Stimulated activated CD8-positive, alpha-beta memory T cell treated with anti-CD3 and anti-CD28 coated beads, Interleukin-7, amount 100 ng/mL, for 48 hours (primary cell): ENCODE results near the gene COX7A2.

ENCODE experiments used
- DNase-seq, 2 donors: peaks; one replicate each; pipeline ENCODE4 v3.0.0-alpha.2; 2020; ENCODE audit warnings: low read depth in 1 of 2; ENCODE audit errors: extremely low read depth in 1 of 2

Gene COX7A2

DNA sequence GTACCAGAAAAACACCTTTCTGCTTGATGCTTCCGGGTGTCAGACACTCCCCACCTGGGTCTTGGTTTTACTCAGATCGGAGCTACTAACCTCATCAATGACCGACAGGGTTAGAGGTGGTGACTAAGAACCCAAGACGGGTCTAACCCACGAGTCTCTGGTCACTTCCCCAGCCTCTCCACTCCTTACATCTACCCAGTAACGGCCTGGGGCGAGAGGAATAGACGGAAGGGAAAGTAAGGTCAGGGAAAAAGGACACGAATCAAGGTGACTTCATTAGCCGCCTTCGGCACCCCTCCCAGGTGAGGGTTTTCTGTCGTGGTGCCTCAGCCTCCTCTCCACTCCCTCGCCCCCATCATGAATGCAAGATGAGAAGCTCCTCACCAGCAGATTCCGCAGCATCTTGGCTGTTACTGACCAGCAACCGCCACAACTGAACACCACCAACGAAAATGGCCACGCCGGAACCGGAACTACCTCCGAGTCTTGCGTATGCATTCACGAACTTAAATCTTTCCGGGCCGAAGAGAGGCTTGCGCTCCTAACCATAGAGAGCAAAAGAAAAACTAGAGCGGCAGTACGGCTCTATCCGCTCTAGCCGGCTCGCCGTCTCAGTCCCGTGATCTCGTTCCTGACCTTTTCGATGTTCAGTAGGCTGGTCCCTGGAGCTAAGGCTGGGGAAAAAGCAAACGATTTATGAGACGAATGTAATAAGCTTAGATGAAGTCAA, at the start of gene COX7A2:
TSS of gene COX7A2 (minus strand) at position 469 of the 730 bp plus-strand sequence. CDS start at position 402, 67 bp downstream.
- peak; percentile 53 to 82 for DNase-seq

GRCh38 chr6:75292555-75292954, 49.0 kb upstream of the COX7A2 start:
- no peak for DNase-seq

- no peak for DNase-seq
Observed at GRCh38 chr6:75291744-75292143, 48.1 kb upstream of the COX7A2 start.

DNA sequence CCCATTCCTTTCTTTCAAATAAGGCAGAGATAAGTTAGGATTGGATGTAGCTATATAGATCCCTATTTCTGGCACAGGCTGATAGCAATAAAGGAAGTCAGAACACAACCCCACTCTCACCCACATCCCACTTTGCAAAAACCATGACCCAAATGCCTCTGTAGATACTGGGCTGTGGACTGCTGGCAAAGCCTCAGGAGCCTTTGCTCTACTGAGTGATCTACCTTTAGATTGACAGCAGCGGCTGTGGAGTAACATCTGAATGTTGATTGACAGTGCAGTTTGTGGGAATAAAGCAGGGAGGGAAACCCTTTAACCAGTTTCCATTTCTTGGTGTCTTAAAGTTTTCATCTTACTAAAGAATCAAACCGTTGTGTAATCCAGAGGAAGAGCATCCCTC, 47.7 kb upstream of the COX7A2 start:
- DNase-seq, result no peak

DNA sequence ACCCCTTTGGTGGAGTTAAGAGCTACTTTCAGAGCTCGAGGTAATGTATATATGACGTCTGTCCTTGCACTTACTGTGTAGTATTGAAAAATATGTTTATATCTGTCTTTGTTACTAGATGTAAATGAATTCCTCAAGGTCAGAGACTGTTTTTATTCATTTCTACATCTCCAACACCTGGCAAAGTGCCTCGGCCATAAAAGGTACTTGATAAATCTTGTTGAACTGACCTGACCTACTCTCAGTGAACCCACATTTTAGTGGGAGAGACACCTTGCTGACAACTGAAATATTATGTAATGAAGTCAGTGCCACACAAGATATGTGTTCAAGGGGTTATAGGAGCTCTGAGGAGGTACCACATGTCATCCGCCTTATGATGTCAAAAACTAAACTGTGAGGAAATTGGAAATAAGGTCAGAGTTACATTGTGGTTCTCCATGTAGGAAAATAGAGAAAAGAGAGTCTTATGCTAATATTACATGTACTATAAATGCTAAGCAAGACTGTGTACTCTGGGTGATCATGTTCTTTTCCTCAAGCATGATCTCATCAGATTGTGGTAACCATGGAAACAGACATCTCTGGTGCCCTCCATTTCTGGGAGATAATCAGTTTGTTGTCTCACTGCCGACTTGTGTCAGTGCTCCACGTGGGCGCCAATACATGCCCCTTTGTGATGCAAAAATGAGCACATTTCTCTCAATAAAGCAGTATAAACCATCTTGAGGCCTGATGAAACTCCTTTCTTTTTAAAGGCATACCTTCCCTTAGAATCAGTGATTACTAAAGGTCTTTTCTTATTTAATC, 46.7 kb upstream of the COX7A2 start:
- no peak for DNase-seq

DNA sequence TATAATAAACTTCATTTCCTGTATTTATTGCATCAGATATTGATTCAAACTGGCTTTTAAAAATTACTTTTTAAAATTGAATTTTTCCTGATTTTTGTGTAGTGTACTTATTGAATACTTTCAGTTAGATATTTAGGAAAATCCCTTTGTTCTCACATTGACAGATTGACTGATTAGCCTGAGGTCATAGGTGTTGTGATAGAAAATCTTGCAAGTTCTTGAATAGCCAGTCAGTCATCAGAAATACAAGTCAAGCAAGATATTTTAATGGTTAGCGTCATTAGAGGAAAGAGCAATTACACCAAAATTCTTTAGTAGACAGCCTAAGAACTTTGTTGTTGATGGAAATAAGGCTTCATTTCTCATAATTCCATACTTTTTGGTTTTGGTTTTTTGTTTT, 44.4 kb upstream of the COX7A2 start:
- DNase-seq, result no peak

- no peak for DNase-seq
Observed at GRCh38 chr6:75287424-75287823, 43.8 kb upstream of the COX7A2 start.

GRCh38 chr6:75286955-75287354, 43.4 kb upstream of the COX7A2 start:
- no peak for DNase-seq

- DNase-seq, result no peak
Observed at GRCh38 chr6:75285283-75285639, 41.7 kb upstream of the COX7A2 start.

GRCh38 chr6:75284632-75285282, 41.2 kb upstream of the COX7A2 start, which contains the start of gene TMEM30A:
TSS of gene TMEM30A (minus strand) at chr6:75284792. CDS start at chr6:75284638, 154 bp downstream.
- peak; percentile 88 to 96 for DNase-seq

DNA sequence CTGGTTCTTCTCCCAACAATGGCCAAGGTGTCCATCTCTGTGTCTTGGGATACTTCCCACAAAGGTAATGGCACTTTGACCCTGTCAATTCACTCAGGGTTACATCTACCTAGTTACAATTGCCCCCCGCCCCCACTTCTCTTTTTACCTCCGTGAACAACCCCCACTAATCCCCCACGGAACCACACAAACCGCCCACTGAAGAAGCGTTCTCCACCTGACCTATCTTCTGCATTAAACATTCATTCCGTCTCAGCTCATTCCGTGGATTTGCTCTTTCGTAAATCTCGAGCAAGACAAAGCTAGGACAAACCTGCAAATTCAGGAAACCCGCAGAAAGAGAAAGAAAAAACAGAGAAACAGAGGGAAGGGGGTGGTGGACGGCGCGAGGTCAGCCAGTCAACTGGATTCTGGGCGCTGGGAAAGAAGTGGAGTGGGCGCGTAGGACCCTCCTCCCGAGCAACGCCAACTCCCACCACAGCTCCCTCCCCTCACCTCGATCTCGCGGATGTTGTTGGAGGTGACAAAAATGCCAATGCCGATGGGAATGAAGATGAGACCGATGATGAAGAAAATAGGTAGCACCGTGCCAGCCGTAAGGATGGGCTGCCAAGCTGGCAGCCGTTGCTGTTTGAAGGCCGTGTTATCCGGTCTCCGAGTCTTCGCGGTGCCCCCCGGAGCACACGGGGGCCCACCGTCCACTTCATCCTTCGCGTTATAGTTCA, 40.5 kb upstream of the COX7A2 start:
- DNase-seq, result no peak

DNA sequence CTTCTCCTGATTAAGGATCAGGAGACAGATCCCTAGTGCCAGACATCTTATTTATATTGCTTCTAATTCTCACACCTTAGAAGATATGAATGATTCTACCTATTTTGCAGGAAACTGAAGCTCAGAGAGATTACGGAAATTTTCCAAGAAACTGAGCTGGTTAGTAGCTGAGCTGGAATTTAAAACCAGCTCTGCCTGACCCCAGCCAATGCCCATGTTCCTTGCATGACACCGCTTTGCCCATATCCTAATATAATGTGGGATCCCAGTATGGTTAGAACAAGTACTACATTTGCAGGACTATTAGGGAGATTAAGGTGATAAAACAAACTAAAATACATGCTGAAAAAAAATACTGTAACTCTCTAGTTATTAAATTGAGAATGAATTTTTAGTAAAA, 39.1 kb upstream of the COX7A2 start:
- DNase-seq, result no peak

- DNase-seq, result no peak
Observed at GRCh38 chr6:75281653-75282052, 38.1 kb upstream of the COX7A2 start.

DNA sequence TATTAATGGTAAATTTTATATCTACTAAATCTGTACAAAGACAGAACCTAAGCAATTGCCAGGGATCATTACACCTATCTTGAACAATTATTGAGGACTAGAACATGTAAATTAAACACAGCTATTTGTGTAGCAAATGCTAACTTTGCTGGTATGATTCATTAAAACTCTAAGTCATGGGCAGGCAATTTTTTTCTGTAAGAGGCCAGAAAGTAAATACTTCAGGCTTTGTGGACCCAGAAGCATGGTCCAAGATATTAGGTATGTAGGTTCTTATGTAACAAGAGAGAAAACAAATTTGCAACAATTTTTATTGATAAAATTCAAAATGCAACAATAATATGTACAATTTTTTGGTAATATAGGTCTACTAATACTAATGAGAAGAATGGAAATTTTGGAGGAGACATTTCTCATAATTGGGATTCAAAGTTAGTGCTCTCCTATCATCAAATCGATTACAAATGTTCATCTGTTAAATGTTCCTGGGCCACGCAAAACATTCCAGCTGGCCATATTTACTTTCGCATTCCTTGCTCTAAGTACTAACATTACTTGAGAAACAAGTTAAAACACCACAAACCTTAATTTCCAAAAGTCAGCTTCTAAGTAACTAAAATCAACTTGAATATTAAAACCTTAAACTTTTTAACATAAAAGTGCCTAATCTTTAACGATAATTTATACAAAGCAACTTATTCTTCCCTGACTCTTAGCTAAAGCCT, 36.7 kb upstream of the COX7A2 start:
- no peak for DNase-seq

DNA sequence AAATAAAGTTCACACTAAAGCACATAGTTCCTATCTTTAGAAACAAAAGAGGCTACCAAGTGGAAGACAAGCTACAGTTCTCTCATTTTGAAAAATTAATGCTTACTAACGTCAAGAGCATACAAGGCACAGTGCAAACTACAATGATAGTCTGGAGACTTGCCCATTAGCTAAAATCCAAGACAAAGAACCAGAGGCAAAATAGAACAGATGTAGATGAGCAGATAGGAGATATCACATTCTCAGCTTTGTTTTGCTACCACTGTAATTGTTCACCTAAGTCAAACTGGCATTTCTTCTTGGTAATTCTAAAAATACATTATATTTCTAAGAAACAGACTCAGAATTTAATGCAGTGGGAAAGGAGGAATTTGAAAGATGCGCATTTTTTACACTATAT, 35.8 kb upstream of the COX7A2 start:
- no peak for DNase-seq

DNA sequence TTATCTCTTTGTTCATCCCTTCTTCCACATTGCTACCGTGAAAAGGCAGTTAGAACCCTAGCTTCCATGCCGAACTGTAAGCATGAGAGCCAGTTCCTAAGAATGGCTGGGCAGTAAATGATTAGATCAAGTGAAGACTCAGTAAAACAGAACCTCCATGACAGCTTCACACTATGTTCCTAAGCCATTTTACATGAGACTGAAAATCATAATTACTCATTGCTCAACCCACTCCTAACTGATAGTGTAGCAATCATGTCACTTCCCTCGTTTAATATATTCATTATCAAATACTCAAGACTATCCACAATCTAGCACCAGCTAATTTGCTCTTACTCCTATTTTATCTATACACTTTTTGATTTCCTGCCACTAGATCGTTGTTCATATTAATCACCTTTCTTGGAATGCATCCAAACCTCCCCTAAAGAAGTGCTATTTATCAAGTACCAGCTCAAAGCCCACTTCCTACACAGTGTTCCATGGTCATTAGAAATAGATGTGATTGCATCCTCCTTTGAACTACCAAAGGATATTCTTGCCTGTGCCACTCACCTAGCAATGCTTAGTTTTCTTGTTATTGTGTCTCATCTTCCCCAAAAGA, 35.0 kb upstream of the COX7A2 start:
- DNase-seq, result no peak

GRCh38 chr6:75275067-75275466, 31.5 kb upstream of the COX7A2 start:
- no peak for DNase-seq

- no peak for DNase-seq
Observed at GRCh38 chr6:75273009-75273408, 29.4 kb upstream of the COX7A2 start.

DNA sequence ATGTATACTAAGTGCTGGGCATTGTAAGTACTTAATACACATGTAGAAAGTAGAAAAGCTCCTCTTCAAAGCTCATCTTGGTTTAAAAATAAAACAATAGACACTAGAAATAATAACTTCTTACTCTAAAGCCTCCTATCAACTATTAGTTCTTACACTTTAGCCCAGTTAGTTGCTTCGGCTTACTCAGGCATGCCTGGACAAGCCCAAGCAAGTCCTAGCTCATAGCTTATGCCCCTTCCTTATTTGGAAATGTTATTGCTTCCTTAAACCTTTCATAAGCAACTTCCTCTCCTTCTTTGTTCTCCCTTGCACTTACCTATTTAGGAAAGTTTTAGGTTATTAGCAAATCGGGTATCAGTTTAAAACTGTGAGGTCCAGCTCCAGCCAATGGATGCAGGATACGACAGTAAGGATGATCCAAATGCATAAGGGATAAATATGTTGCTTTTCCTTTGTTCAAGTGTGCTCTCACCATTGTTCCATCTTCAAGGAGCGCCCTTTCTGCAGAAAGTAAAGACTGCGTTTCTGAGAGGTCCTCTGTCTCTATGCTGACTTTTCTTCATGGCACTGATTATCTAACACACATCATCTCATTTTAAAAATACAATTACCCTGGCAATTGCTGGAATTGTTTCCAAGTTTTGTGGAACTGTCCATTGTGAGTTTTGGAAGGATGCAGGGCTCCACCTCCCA, 28.7 kb upstream of the COX7A2 start:
- no peak for DNase-seq
